IPS DF 19.7 (cell line): ENCODE measurements around the gene BIRC3.
"Not testable (repeated sequence)": the region's sequence is repeated elsewhere in the genome, so short reads cannot be mapped to it uniquely, and the experiment has no call there.

Experiments
- DNase-seq: peaks from one replicate; pipeline ENCODE4 v3.0.0-alpha.2; 2013; ENCODE audit warnings: low read depth, low spot score

Gene BIRC3

GRCh38 chr11:102295045-102295444 lies 22.2 kb upstream of the BIRC3 start:
- DNase-seq = no peak

GRCh38 chr11:102296757-102297156 lies 20.5 kb upstream of the BIRC3 start:
- not testable (repeated sequence) for DNase-seq

GRCh38 chr11:102300837-102301236 lies 16.4 kb upstream of the BIRC3 start:
- DNase-seq = not testable (repeated sequence)

GRCh38 chr11:102302241-102302640 lies 15.0 kb upstream of the BIRC3 start:
- no peak for DNase-seq

GRCh38 chr11:102304686-102305085 lies 12.6 kb upstream of the BIRC3 start:
- DNase-seq = no peak

GRCh38 chr11:102305352-102306047 lies 11.8 kb upstream of the BIRC3 start:
- DNase-seq = no peak

GRCh38 chr11:102306048-102306597 lies 11.2 kb upstream of the BIRC3 start:
- no peak for DNase-seq

- no peak for DNase-seq
Measured at GRCh38 chr11:102306817-102307726, 10.2 kb upstream of the BIRC3 start.

GRCh38 chr11:102307727-102308038 lies 9.6 kb upstream of the BIRC3 start:
- DNase-seq = no peak

- DNase-seq = peak; percentile 38
Measured at GRCh38 chr11:102309621-102310541, 7.4 kb upstream of the BIRC3 start.

- DNase-seq = no peak
Measured at GRCh38 chr11:102312667-102313066, 4.6 kb upstream of the BIRC3 start.

GRCh38 chr11:102313238-102313940 lies 3.9 kb upstream of the BIRC3 start:
- DNase-seq = no peak

- DNase-seq = no peak
Measured at GRCh38 chr11:102314784-102315183, 2.5 kb upstream of the BIRC3 start.

GRCh38 chr11:102316346-102316904 lies 859 bp upstream of the BIRC3 start:
- DNase-seq = no peak

GRCh38 chr11:102317768-102318103 lies 452 bp downstream of the BIRC3 start:
- DNase-seq = no peak

GRCh38 chr11:102318469-102318868 lies 1.2 kb downstream of the BIRC3 start:
- DNase-seq = no peak

GRCh38 chr11:102319544-102319943 lies 2.3 kb downstream of the BIRC3 start:
- no peak for DNase-seq

- DNase-seq = no peak
Measured at GRCh38 chr11:102320188-102320587, 2.9 kb downstream of the BIRC3 start.

- DNase-seq = no peak
Measured at GRCh38 chr11:102320679-102321078, 3.4 kb downstream of the BIRC3 start.

GRCh38 chr11:102322560-102322959 lies 5.3 kb downstream of the BIRC3 start:
- DNase-seq = no peak
